Endothelial cell of umbilical vein (primary cell): ENCODE results near the gene BCL11B. TPM values are rescaled to one million over a fixed set of nuclear protein-coding genes. Genes with fewer than 3 reads are reported as not detected.

Source experiments
- BruUV-seq: library from RNA; stranded (reverse); fragments of 400-500 nt; replicated peaks from 2 replicates; lab custom pipeline; 2021; lab: Mats Ljungman, UMichigan
- CTCF ChIA-PET: fragments of 300-600, 350-600 bp; sonication (Branson Sonifier 250); formaldehyde crosslinking; loops from one replicate; lab custom pipeline; 2021; ENCODE audit warnings: antibody characterized with exemption, inconsistent platforms; lab: Charles Lee
- POLR2A ChIA-PET: fragments of 300-600, 350-600 bp; sonication (Branson Sonifier 250); formaldehyde crosslinking; loops from one replicate; lab custom pipeline; 2021; ENCODE audit warnings: antibody characterized with exemption, inconsistent platforms; lab: Charles Lee
- DNase-seq: peaks from one replicate; pipeline ENCODE4 v3.0.0-alpha.2; 2011; ENCODE audit warnings: low read depth, low spot score
- FAIRE-seq: peaks from 2 replicates; lab custom pipeline; 2011; peaks lifted over from hg19 to GRCh38; lab: Jason Lieb, UNC
- H2AFZ ChIP-seq: 2 replicates; pipeline ENCODE4 v1.6.0; 2012; ENCODE audit warnings: low read depth, low read length, control low read depth, inconsistent platforms
- H3K27ac ChIP-seq: 2 replicates; pipeline ENCODE4 v1.5.1; 2011; ENCODE audit warnings: low read depth, mild to moderate bottlenecking, control low read depth, low read length, moderate library complexity; ENCODE audit not compliant: insufficient read depth
- H3K27me3 ChIP-seq, 2 experiments: 2 replicates each; pipeline versions ENCODE4 v1.6.0 to v1.6.1; 2011; ENCODE audit warnings: low read length in 2 of 2, mixed read lengths in 1 of 2; ENCODE audit not compliant: control insufficient read depth in 2 of 2, insufficient read depth in 2 of 2
- H3K36me3 ChIP-seq, 2 experiments: 2 replicates in 1 of 2; 3 replicates in 1 of 2; pipeline ENCODE4 v1.5.1; 2011; ENCODE audit warnings: low read length in 2 of 2, mild to moderate bottlenecking in 1 of 2, moderate library complexity in 1 of 2; ENCODE audit not compliant: control insufficient read depth in 2 of 2, insufficient read depth in 2 of 2; ENCODE audit errors: extremely low read depth in 1 of 2
- H3K4me1 ChIP-seq: 3 replicates; pipeline ENCODE4 v1.5.1; 2011; ENCODE audit warnings: mild to moderate bottlenecking, low read length; ENCODE audit not compliant: control insufficient read depth, insufficient read depth; ENCODE audit errors: extremely low read depth
- H3K4me2 ChIP-seq: 2 replicates; pipeline ENCODE4 v1.6.1; 2011; ENCODE audit warnings: low read length, control low read depth, mixed read lengths; ENCODE audit not compliant: insufficient read depth
- H3K4me3 ChIP-seq, 3 experiments: fragments of 200-600 bp in 1 of 3; sonication (generic), shearing (Covaris generic) in 1 of 3; replicated peaks in 1 of 3; 2 replicates each; pipeline ENCODE4 v1.5.1; 2011 to 2016; ENCODE audit warnings: control low read depth in 3 of 3, low read length in 3 of 3, mild to moderate bottlenecking in 2 of 3, inconsistent platforms in 1 of 3, low read depth in 1 of 3, moderate library complexity in 1 of 3; ENCODE audit not compliant: insufficient read depth in 1 of 3
- H3K79me2 ChIP-seq: 2 replicates; pipeline ENCODE4 v1.6.0; 2012; ENCODE audit warnings: low read length, inconsistent platforms; ENCODE audit not compliant: control insufficient read depth, insufficient read depth
- H3K9ac ChIP-seq: replicated peaks from 2 replicates; pipeline ENCODE3; 2011; ENCODE audit warnings: low read length, control low read depth; ENCODE audit not compliant: insufficient read depth; ENCODE audit errors: extremely low read depth
- H3K9me1 ChIP-seq: replicated peaks from 3 replicates; pipeline ENCODE4 v1.6.0; 2011; ENCODE audit warnings: mild to moderate bottlenecking, low read length; ENCODE audit not compliant: control insufficient read depth, insufficient read depth; ENCODE audit errors: extremely low read depth
- H3K9me3 ChIP-seq: replicated peaks from 2 replicates; pipeline ENCODE4 v1.5.1; 2012; ENCODE audit warnings: low read length, inconsistent platforms; ENCODE audit not compliant: control insufficient read depth, insufficient read depth
- H4K20me1 ChIP-seq: replicated peaks from 2 replicates; pipeline ENCODE3; 2011; ENCODE audit warnings: mild to moderate bottlenecking, low read length; ENCODE audit not compliant: control insufficient read depth, insufficient read depth; ENCODE audit errors: extremely low read depth
- CTCF ChIP-seq, 2 donors: IDR thresholded peaks; 1 replicate in 1 of 2; 2 replicates in 1 of 2; pipeline ENCODE4 v1.5.1; 2011; ENCODE audit warnings: low read length in 2 of 2, mild to moderate bottlenecking in 2 of 2, moderate library complexity in 2 of 2, control low read depth in 1 of 2, inconsistent platforms in 1 of 2, low read depth in 1 of 2; ENCODE audit not compliant: insufficient read depth in 1 of 2; ENCODE audit errors: extremely low read depth in 1 of 2
- EZH2 ChIP-seq: IDR thresholded peaks from 2 replicates; pipeline ENCODE4 v1.6.1; 2012; ENCODE audit warnings: borderline replicate concordance, low read depth, mild to moderate bottlenecking, moderate library complexity, low read length, inconsistent platforms; ENCODE audit not compliant: severe bottlenecking
- FOS ChIP-seq: IDR thresholded peaks from 2 replicates; pipeline ENCODE4 v1.6.1; 2011; ENCODE audit warnings: mild to moderate bottlenecking, low read length, moderate library complexity, borderline replicate concordance; ENCODE audit not compliant: insufficient read depth
- GATA2 ChIP-seq: IDR thresholded peaks from 2 replicates; pipeline ENCODE4 v1.7.0; 2011; ENCODE audit warnings: low read depth, mild to moderate bottlenecking, moderate library complexity, mixed read lengths, low read length; ENCODE audit not compliant: insufficient read length, insufficient read depth
- JUN ChIP-seq: IDR thresholded peaks from 2 replicates; pipeline ENCODE4 v1.6.1; 2011; ENCODE audit warnings: borderline replicate concordance, low read depth; ENCODE audit not compliant: insufficient read length, insufficient read depth
- MAX ChIP-seq: IDR thresholded peaks from 2 replicates; pipeline ENCODE4 v1.6.1; 2011; ENCODE audit not compliant: insufficient read depth, insufficient read length
- MYC ChIP-seq: IDR thresholded peaks from one replicate; pipeline ENCODE4 v1.6.1; 2011; ENCODE audit warnings: mild to moderate bottlenecking, low read depth, low read length
- POLR2A ChIP-seq: IDR thresholded peaks from 2 replicates; pipeline ENCODE4 v1.6.1; 2012; ENCODE audit warnings: low read depth, mild to moderate bottlenecking, control low read depth, low read length
- POLR2AphosphoS5 ChIP-seq: IDR thresholded peaks from 2 replicates; pipeline ENCODE4 v1.6.1; 2012; ENCODE audit warnings: low read depth, mild to moderate bottlenecking, control low read depth, low read length, moderate library complexity; ENCODE audit not compliant: insufficient read depth
- dilution Hi-C: fragments of 300-500 bp; cut with MboI; formaldehyde crosslinking; loops from one replicate; pipeline ENCODE4 v1.15.0; 2019; ENCODE audit warnings: low sequenced_read_pairs; ENCODE audit not compliant: extremely low pct_ligation_motif_present
- intact Hi-C: fragments of 100-400 bp; cut with micrococcal nuclease; formaldehyde crosslinking; loops from one replicate; pipeline ENCODE4 v1.10.0; 2022
- polyA plus RNA-seq, 4 experiments: library from polyadenylated mRNA; depleted of rRNA in 3 of 4; stranded (reverse) in 3 of 4; unstranded in 1 of 4; fragments of >200 nt; gene quantifications; 2 replicates each; pipeline versions ENCODE4 v1.2.1 to v1.2.3, GENCODE V29; 2011 to 2012; ENCODE audit warnings: missing spikeins in 1 of 4
- total RNA-seq: library from RNA; stranded (reverse); gene quantifications from 2 replicates; pipeline ENCODE4 v1.2.3, GENCODE V29; 2021

BCL11B gene
- total and polyA plus RNA-seq, 2 donors (not counting 3 experiments of a cell fraction or from before 2014, with no cell fraction given), result 0.03 to 0.07 TPM

GRCh38 chr14:99258876-99259726 is 12.9 kb downstream of the BCL11B start:
- H3K36me3 ChIP-seq, result no peaks in the 10 kb centered on the region
- FAIRE-seq, result no peak
- H3K27me3 ChIP-seq, result peaks cover 0 to 16% of the 10 kb centered on the region in 2 experiments
- intact Hi-C loops, result no loop called here
- CTCF ChIA-PET, result no interaction called here
- TF ChIP-seq POLR2AphosphoS5 (no peak), MAX (no peak), EZH2 (no peak), GATA2 (no peak), MYC (no peak), CTCF (IDR thresholded peaks at IDR 0.05; ENCODE audit: extremely low read depth in 1 of 2, insufficient read depth in 1 of 2, low read depth in 1 of 2, low read length in 2 of 2) (no peak), JUN (no peak), POLR2A (no peak), FOS (no peak)
- H3K4me1 ChIP-seq, result no peaks in the 10 kb centered on the region
- no peaks in the 10 kb centered on the region for H4K20me1 ChIP-seq
- BruUV-seq, result no TSS peak
- no peak overlapping the region for H3K4me3 ChIP-seq
- no peak overlapping the region for H2AFZ ChIP-seq
- dilution Hi-C loops, result no loop called here
- H3K9ac ChIP-seq, result no peak overlapping the region
- H3K9me1 ChIP-seq, result no peaks in the 10 kb centered on the region
- H3K4me2 ChIP-seq, result no peak overlapping the region
- H3K27ac ChIP-seq, result no peak overlapping the region
- no peaks in the 10 kb centered on the region for H3K9me3 ChIP-seq
- no peak for DNase-seq
- no peaks in the 10 kb centered on the region for H3K79me2 ChIP-seq
- POLR2A ChIA-PET, result no interaction called here
